HEK293 (cell line): ENCODE results near the gene EIF2A.

ENCODE experiments used
- HOXA7 ChIP-seq: sonication (generic); formaldehyde crosslinking; IDR thresholded peaks from 2 replicates; pipeline ENCODE4 v1.8.1; 2022; ENCODE audit warnings: missing genetic modification reagents, borderline replicate concordance
- KLF1 ChIP-seq: fragments of 450-650 bp; formaldehyde crosslinking; IDR thresholded peaks from 2 replicates; pipeline ENCODE4 v1.5.1; 2016; ENCODE audit warnings: missing biosample characterization, missing genetic modification characterization
- KLF10 ChIP-seq: fragments of 450-650 bp; IDR thresholded peaks from 2 replicates; pipeline ENCODE4 v1.5.1; 2018; ENCODE audit warnings: missing biosample characterization, mild to moderate bottlenecking, missing genetic modification characterization
- PRDM2 ChIP-seq: fragments of 450-650 bp; formaldehyde crosslinking; IDR thresholded peaks from 2 replicates; pipeline ENCODE4 v1.5.1; 2016; ENCODE audit warnings: missing biosample characterization, missing genetic modification characterization, borderline replicate concordance
- SCRT1 ChIP-seq: fragments of 450-650 bp; formaldehyde crosslinking; IDR thresholded peaks from 2 replicates; pipeline ENCODE4 v1.5.1; 2016; ENCODE audit warnings: missing biosample characterization, missing genetic modification characterization, borderline replicate concordance
- SCRT2 ChIP-seq: fragments of 450-650 bp; formaldehyde crosslinking; IDR thresholded peaks from 2 replicates; pipeline ENCODE4 v1.5.1; 2016; ENCODE audit warnings: missing biosample characterization, missing genetic modification characterization
- SP3 ChIP-seq: fragments of 450-650 bp; formaldehyde crosslinking; IDR thresholded peaks from 2 replicates; pipeline ENCODE4 v1.5.1; 2016; ENCODE audit warnings: missing biosample characterization, missing genetic modification characterization
- WT1 ChIP-seq: fragments of 450-650 bp; formaldehyde crosslinking; IDR thresholded peaks from 2 replicates; pipeline ENCODE4 v1.5.1; 2016; ENCODE audit warnings: missing biosample characterization, missing genetic modification characterization
- ZBTB1 ChIP-seq: fragments of 450-650 bp; formaldehyde crosslinking; IDR thresholded peaks from 2 replicates; pipeline ENCODE4 v1.5.1; 2016; ENCODE audit warnings: missing biosample characterization, missing genetic modification characterization
- ZEB2 ChIP-seq: fragments of 450-650 bp; formaldehyde crosslinking; IDR thresholded peaks from 2 replicates; pipeline ENCODE4 v1.5.1; 2016; ENCODE audit warnings: missing biosample characterization, missing genetic modification characterization
- ZFHX2 ChIP-seq: fragments of 450-650 bp; formaldehyde crosslinking; conservative IDR thresholded peaks from 2 replicates; pipeline ENCODE4 v1.5.1; 2016; ENCODE audit warnings: missing biosample characterization, missing genetic modification characterization
- ZIC2 ChIP-seq: fragments of 450-650 bp; formaldehyde crosslinking; IDR thresholded peaks from 2 replicates; pipeline ENCODE4 v1.5.1; 2016; ENCODE audit warnings: missing biosample characterization, missing genetic modification characterization
- ZNF114 ChIP-seq: fragments of 450-650 bp; formaldehyde crosslinking; IDR thresholded peaks from 2 replicates; pipeline ENCODE4 v1.5.0; 2017; ENCODE audit warnings: missing biosample characterization, missing genetic modification characterization
- ZNF132 ChIP-seq: fragments of 450-650 bp; formaldehyde crosslinking; IDR thresholded peaks from 2 replicates; pipeline ENCODE4 v1.5.1; 2017; ENCODE audit warnings: missing biosample characterization, missing genetic modification characterization, borderline replicate concordance
- ZNF157 ChIP-seq: fragments of 450-650 bp; formaldehyde crosslinking; IDR thresholded peaks from 2 replicates; pipeline ENCODE4 v1.5.1; 2016; ENCODE audit warnings: missing biosample characterization, missing genetic modification characterization
- ZNF202 ChIP-seq: fragments of 450-650 bp; formaldehyde crosslinking; IDR thresholded peaks from 2 replicates; pipeline ENCODE4 v1.5.1; 2016; ENCODE audit warnings: missing biosample characterization, missing genetic modification characterization, borderline replicate concordance
- ZNF223 ChIP-seq: fragments of 450-650 bp; formaldehyde crosslinking; IDR thresholded peaks from 2 replicates; pipeline ENCODE4 v1.5.1; 2016; ENCODE audit warnings: missing biosample characterization, missing genetic modification characterization
- ZNF274 ChIP-seq, 2 experiments: fragments of 200-500 bp in 1 of 2; fragments of 450-650 bp in 1 of 2; sonication (Bioruptor generic) in 1 of 2; formaldehyde crosslinking in 1 of 2; IDR thresholded peaks; 2 replicates each; pipeline versions ENCODE4 v1.5.1 to v1.6.1; 2014 to 2016; ENCODE audit warnings: borderline replicate concordance in 1 of 2, inconsistent platforms in 1 of 2, low read length in 1 of 2, missing biosample characterization in 1 of 2, missing genetic modification characterization in 1 of 2
- ZNF280C ChIP-seq: fragments of 450-650 bp; formaldehyde crosslinking; IDR thresholded peaks from 2 replicates; pipeline ENCODE4 v1.5.1; 2016; ENCODE audit warnings: missing biosample characterization, missing genetic modification characterization
- ZNF394 ChIP-seq: fragments of 450-650 bp; formaldehyde crosslinking; IDR thresholded peaks from 2 replicates; pipeline ENCODE4 v1.5.1; 2016; ENCODE audit warnings: missing biosample characterization, missing genetic modification characterization, mild to moderate bottlenecking, moderate library complexity, borderline replicate concordance
- ZNF555 ChIP-seq: fragments of 450-650 bp; formaldehyde crosslinking; conservative IDR thresholded peaks from 2 replicates; pipeline ENCODE4 v1.5.1; 2017; ENCODE audit warnings: missing biosample characterization, mild to moderate bottlenecking, missing genetic modification characterization, inconsistent platforms
- ZNF560 ChIP-seq: fragments of 450-650 bp; formaldehyde crosslinking; IDR thresholded peaks from 2 replicates; pipeline ENCODE4 v1.5.1; 2017; ENCODE audit warnings: missing biosample characterization, missing genetic modification characterization, borderline replicate concordance
- ZNF585B ChIP-seq: fragments of 450-650 bp; formaldehyde crosslinking; IDR thresholded peaks from 2 replicates; pipeline ENCODE4 v1.5.1; 2016; ENCODE audit warnings: missing biosample characterization, missing genetic modification characterization
- ZNF704 ChIP-seq: fragments of 450-650 bp; formaldehyde crosslinking; IDR thresholded peaks from 2 replicates; pipeline ENCODE4 v1.5.1; 2016; ENCODE audit warnings: missing biosample characterization, missing genetic modification characterization
- ZSCAN18 ChIP-seq: fragments of 450-650 bp; formaldehyde crosslinking; IDR thresholded peaks from 2 replicates; pipeline ENCODE4 v1.5.1; 2016; ENCODE audit warnings: missing biosample characterization, missing genetic modification characterization
- ZSCAN5A ChIP-seq: fragments of 450-650 bp; formaldehyde crosslinking; IDR thresholded peaks from 2 replicates; pipeline ENCODE4 v1.5.1; 2016; ENCODE audit warnings: missing biosample characterization, missing genetic modification characterization
- ZXDB ChIP-seq: fragments of 450-650 bp; formaldehyde crosslinking; IDR thresholded peaks from 2 replicates; pipeline ENCODE4 v1.5.1; 2016; ENCODE audit warnings: missing biosample characterization, missing genetic modification characterization

Gene EIF2A

GRCh38 chr3:150603153-150603979 is 56.8 kb downstream of the EIF2A start, which contains the start of gene SELENOT (continued):
- no peak for TF ChIP-seq PRDM2 (tag by site-specific recombination)
- TF ChIP-seq ZNF132 (tag by site-specific recombination) = no peak
- peak; percentile 19; the same call in 1 of the 2 replicates for TF ChIP-seq ZIC2 (tag by site-specific recombination)
- peak; percentile 86 for TF ChIP-seq ZNF394 (tag by site-specific recombination)
- TF ChIP-seq ZNF114 (tag by site-specific recombination) = no peak
- no peak for TF ChIP-seq HOXA7
- no peak for TF ChIP-seq ZNF202 (tag by site-specific recombination)
- TF ChIP-seq ZNF274 (IDR thresholded peaks at IDR 0.05; ENCODE audit: low read length) = no peak
- no peak for TF ChIP-seq ZNF274 (tag by site-specific recombination; IDR thresholded peaks at IDR 0.05; ENCODE audit: borderline replicate concordance)
- peak; percentile 84 for TF ChIP-seq ZXDB (tag by site-specific recombination)
- peak; percentile 76 for TF ChIP-seq ZFHX2 (tag by site-specific recombination)
- peak; percentile 25; the same call in 1 of the 2 replicates for TF ChIP-seq ZNF585B (tag by site-specific recombination)
- no peak for TF ChIP-seq ZNF280C (tag by site-specific recombination)
- TF ChIP-seq ZSCAN18 (tag by site-specific recombination) = no peak
- TF ChIP-seq ZSCAN5A (tag by site-specific recombination) = peak; percentile 89; the same call in 1 of the 2 replicates
- no peak for TF ChIP-seq ZNF704 (tag by site-specific recombination)
- peak; percentile 94 for TF ChIP-seq SCRT1 (tag by site-specific recombination)
- no peak for TF ChIP-seq ZNF560 (tag by site-specific recombination)
- TF ChIP-seq WT1 (tag by site-specific recombination) = 0 out of 2 replicates have a peak, but pooled peaks have one; percentile 33
- TF ChIP-seq SCRT2 (tag by site-specific recombination) = peak; percentile 99
- no peak for TF ChIP-seq SP3
- TF ChIP-seq ZEB2 = peak; percentile 58; the same call in 1 of the 2 replicates
- no peak for TF ChIP-seq ZBTB1 (tag by site-specific recombination)
- TF ChIP-seq ZNF223 (tag by site-specific recombination) = peak; percentile 19; the same call in 1 of the 2 replicates
- no peak for TF ChIP-seq KLF1 (tag by site-specific recombination)
- peak; percentile 20; the same call in 1 of the 2 replicates for TF ChIP-seq KLF10
- no peak for TF ChIP-seq ZNF555 (tag by site-specific recombination)
- TF ChIP-seq ZNF157 (tag by site-specific recombination) = no peak
